Measurements from ENCODE around the gene NXT1. TPM values are rescaled to one million over a fixed set of nuclear protein-coding genes. Genes with fewer than 3 reads are reported as not detected.

NXT1 gene
- total and polyA plus RNA-seq, 2 donors from 2014 or later = 17.6 to 21.4 TPM

DNA sequence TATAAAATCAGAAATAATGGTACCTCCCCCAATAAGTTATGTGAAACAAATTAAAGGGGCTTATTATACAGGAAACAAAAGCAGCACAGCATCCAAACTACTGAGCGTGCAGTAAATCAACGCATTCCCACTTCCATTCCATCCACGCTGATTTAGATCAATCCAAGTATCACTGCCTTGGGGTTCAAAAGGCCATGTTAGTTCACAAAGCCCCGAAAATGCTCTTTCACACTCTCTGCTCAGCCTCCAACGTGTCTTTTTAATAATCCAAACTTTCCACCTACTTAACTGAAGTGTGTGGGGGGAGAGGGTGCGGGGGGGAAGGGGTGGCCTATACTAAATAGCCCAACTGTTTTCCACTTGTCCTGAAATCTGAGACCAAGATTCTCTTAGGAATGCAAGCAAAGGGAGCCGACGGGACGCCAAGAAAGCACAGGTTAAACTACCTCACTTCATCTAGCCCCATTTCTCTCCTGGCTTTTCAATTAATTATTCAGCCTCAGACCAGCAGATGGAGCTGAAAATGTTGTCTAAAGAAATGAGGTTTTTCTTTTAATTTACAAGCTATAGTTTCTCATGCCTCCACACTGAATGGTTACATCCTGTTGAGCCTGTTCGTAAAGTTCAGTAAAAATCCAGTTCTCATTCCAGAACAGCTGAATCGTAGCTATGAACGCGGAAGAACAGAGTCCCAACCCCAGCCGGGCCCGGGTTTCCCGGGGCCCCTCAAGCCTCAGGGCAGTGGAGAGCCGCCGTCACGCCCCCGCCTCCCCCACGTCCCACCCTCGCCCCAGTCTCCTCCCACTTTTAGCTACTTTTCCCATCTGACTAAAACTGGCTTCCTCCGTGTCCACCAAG, 1.0 kb upstream of the NXT1 start:
- DNase-seq = peak in 4 of 5 donors; percentile 77 to 95 (median 91)
- Histone ChIP-seq H3K36me3 (ENCODE audit: control insufficient read depth in 2 of 3, insufficient read depth in 3 of 3, low read length in 3 of 3) (peaks cover 0 to 5% (median 2%) of the 10 kb centered on the region in 3 donors), H3K4me1 (ENCODE audit: control insufficient read depth in 2 of 3, insufficient read depth in 2 of 3, low read depth in 1 of 3, low read length in 3 of 3) (peaks cover 0 to 19% (median 11%) of the 10 kb centered on the region in 3 donors), H3K27me3 (ENCODE audit: control insufficient read depth, insufficient read depth, low read length) (no peaks in the 10 kb centered on the region), H3K4me3 (ENCODE audit: low read length in 3 of 3) (peak overlapping the region; percentile 73 to 89 (median 75)), H3K9me3 (ENCODE audit: control insufficient read depth in 2 of 3, insufficient read depth in 1 of 3, low read length in 3 of 3) (no peaks in the 10 kb centered on the region), H3K27ac (ENCODE audit: low read depth in 2 of 2, low read length in 2 of 2) (peak overlapping the region; percentile 98 to 100), H3K9ac (ENCODE audit: low read length in 3 of 3) (peak overlapping the region; percentile 34 to 97 (median 74))
- TF ChIP-seq, protein P1, sequence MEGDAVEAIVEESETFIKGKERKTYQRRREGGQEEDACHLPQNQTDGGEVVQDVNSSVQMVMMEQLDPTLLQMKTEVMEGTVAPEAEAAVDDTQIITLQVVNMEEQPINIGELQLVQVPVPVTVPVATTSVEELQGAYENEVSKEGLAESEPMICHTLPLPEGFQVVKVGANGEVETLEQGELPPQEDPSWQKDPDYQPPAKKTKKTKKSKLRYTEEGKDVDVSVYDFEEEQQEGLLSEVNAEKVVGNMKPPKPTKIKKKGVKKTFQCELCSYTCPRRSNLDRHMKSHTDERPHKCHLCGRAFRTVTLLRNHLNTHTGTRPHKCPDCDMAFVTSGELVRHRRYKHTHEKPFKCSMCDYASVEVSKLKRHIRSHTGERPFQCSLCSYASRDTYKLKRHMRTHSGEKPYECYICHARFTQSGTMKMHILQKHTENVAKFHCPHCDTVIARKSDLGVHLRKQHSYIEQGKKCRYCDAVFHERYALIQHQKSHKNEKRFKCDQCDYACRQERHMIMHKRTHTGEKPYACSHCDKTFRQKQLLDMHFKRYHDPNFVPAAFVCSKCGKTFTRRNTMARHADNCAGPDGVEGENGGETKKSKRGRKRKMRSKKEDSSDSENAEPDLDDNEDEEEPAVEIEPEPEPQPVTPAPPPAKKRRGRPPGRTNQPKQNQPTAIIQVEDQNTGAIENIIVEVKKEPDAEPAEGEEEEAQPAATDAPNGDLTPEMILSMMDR (IDR thresholded peaks at IDR 0.05; ENCODE audit: borderline replicate concordance, extremely low read depth, insufficient read depth) = peak; percentile 45
- intact Hi-C loops (cut with DNase I) = loop anchor here (10.0 kb wide), 1 partner anchor 1005 kb away; no protein-coding TSS in a partner anchor
- FAIRE-seq = no peak

DNA sequence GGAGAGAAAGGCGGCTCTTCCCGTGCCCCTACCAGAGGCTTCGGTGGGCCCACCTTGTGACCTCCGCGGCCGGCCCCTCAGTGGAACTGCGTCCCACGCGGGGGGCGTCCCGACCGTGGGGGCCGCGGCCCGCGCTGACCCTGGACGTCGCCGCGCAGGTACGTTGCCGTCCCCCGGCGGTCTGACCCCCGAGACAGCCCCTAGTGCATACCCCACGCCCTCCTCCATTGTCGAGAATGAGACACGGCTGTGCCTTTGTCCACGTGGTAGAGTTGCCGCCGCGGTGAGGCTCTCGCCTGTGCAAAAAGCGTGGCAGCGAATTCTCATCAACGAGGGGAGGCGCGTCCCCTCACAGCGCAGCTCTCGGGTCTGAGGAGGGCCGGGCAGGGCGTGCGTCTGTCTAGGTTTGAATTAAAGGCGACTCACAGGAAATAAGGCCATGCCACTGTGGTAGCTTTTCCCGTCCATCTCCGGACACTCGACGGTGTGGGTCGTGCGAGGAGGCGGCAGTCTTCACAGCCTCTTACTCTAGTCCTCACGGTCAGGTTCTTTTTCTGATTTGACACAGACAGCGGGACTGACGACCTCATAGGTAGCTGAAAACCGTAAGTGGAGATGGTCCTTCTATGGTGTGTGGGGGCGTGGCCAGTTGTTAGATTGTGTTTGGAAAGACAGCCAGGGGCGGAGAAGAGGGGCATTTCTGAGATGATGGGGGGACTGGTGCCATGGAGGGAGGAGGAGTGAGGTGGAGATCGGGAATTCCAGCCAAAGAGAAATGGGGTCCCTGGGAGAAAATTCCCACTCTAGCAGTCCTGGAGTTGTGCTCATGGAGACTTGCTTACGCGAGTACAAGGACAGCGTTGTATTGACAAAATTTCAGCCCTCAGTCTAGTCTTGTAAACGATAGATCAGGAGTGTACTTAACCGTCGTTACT, 580 bp downstream of the NXT1 start:
- no peaks in the 10 kb centered on the region for H3K27me3 ChIP-seq (ENCODE audit: control insufficient read depth, insufficient read depth, low read length)
- H3K9ac ChIP-seq (ENCODE audit: low read length in 3 of 3) = peak overlapping the region; percentile 58 to 97 (median 84)
- H3K9me3 ChIP-seq (ENCODE audit: control insufficient read depth in 2 of 3, insufficient read depth in 1 of 3, low read length in 3 of 3) = no peaks in the 10 kb centered on the region
- H3K4me3 ChIP-seq (ENCODE audit: low read length in 3 of 3) = peak overlapping the region; percentile 79 to 89 (median 81)
- peak; percentile 60 to 90 (median 80) for DNase-seq
- H3K27ac ChIP-seq (ENCODE audit: low read depth in 2 of 2, low read length in 2 of 2) = peak overlapping the region; percentile 87 to 98
- H3K4me1 ChIP-seq (ENCODE audit: control insufficient read depth in 2 of 3, insufficient read depth in 2 of 3, low read depth in 1 of 3, low read length in 3 of 3) = peaks cover 0 to 19% (median 11%) of the 10 kb centered on the region in 3 donors
- FAIRE-seq = no peak
- peaks cover 2 to 9% (median 5%) of the 10 kb centered on the region in 3 donors for H3K36me3 ChIP-seq (ENCODE audit: control insufficient read depth in 2 of 3, insufficient read depth in 3 of 3, low read length in 3 of 3)
- TF ChIP-seq, protein P1 (IDR thresholded peaks at IDR 0.05; ENCODE audit: borderline replicate concordance, extremely low read depth, insufficient read depth) = no peak
- intact Hi-C loops (cut with DNase I) = no loop called here

DNA sequence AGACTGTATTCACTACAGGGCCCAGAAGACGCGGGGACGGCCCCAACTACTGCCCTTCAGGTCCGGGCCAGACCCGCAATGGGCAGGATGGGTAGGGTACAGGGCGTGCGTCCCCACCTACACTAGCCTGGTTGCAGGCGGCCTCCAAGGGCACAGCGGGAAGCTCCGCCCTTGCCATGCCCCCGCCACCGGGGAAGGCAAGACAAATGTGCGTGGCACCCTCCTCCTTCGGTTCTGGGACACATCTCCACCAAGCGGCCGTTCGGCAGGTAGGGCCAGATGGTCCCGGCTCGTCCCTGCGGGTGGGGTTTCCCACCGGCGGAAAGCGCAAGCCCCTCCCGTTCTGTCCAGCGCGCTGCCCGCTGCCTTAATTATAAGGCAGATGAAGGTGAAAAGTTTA, 5.6 kb downstream of the NXT1 start:
- H3K27me3 ChIP-seq (ENCODE audit: control insufficient read depth, insufficient read depth, low read length) = no peaks in the 10 kb centered on the region
- no peak overlapping the region for H3K9ac ChIP-seq (ENCODE audit: low read length in 3 of 3)
- H3K4me3 ChIP-seq (ENCODE audit: low read length in 3 of 3) = no peak overlapping the region
- TF ChIP-seq, protein P1 (IDR thresholded peaks at IDR 0.05; ENCODE audit: borderline replicate concordance, extremely low read depth, insufficient read depth) = no peak
- H3K4me1 ChIP-seq (ENCODE audit: control insufficient read depth in 2 of 3, insufficient read depth in 2 of 3, low read depth in 1 of 3, low read length in 3 of 3) = peaks cover 0 to 21% (median 12%) of the 10 kb centered on the region in 3 donors
- H3K9me3 ChIP-seq (ENCODE audit: control insufficient read depth in 2 of 3, insufficient read depth in 1 of 3, low read length in 3 of 3) = no peaks in the 10 kb centered on the region
- H3K27ac ChIP-seq (ENCODE audit: low read depth in 2 of 2, low read length in 2 of 2) = no peak overlapping the region
- FAIRE-seq (no peak), DNase-seq (peak in 1 of 5 donors; percentile 78)
- intact Hi-C loops (cut with DNase I) = no loop called here
- peaks cover 2 to 9% (median 5%) of the 10 kb centered on the region in 3 donors for H3K36me3 ChIP-seq (ENCODE audit: control insufficient read depth in 2 of 3, insufficient read depth in 3 of 3, low read length in 3 of 3)
